Lung (tissue), 12 donors: Measurements from ENCODE around the gene BMERB1. TPM values are rescaled to one million over a fixed set of nuclear protein-coding genes. Genes with fewer than 3 reads are reported as not detected.

Source experiments
- ATAC-seq: fragments of 200-7000 bp; cut with Tn5 transposase; one replicate; pipeline ENCODE4 v1.9.1; 2020; ENCODE audit warnings: moderate number of reproducible peaks; ENCODE audit not compliant: insufficient read depth, low FRiP score
- DNase-seq, 3 donors: peaks; one replicate each; pipeline ENCODE4 v3.0.0-alpha.2; 2013 to 2017
- H3K27ac ChIP-seq, 2 donors: one replicate each; pipeline ENCODE4 v1.5.1; 2013; ENCODE audit warnings: mild to moderate bottlenecking in 2 of 2, moderate library complexity in 2 of 2, control low read depth in 1 of 2, inconsistent platforms in 1 of 2, low read depth in 1 of 2, low read length in 1 of 2
- H3K27me3 ChIP-seq, 3 donors: one replicate each; pipeline ENCODE4 v1.5.1; 2013; ENCODE audit warnings: low read length in 2 of 3; ENCODE audit not compliant: control insufficient read depth in 3 of 3, insufficient read depth in 3 of 3
- H3K36me3 ChIP-seq, 4 donors: one replicate each; pipeline ENCODE4 v1.5.1; 2013; ENCODE audit warnings: low read length in 4 of 4, mild to moderate bottlenecking in 1 of 4, moderate library complexity in 1 of 4; ENCODE audit not compliant: control insufficient read depth in 4 of 4, insufficient read depth in 4 of 4
- H3K4me1 ChIP-seq, 5 donors: one replicate each; pipeline ENCODE4 v1.5.1; 2013; ENCODE audit warnings: low read length in 5 of 5, mild to moderate bottlenecking in 2 of 5, moderate library complexity in 1 of 5; ENCODE audit not compliant: control insufficient read depth in 5 of 5, insufficient read depth in 5 of 5
- H3K4me3 ChIP-seq: one replicate; pipeline ENCODE4 v1.5.1; 2013; ENCODE audit warnings: mild to moderate bottlenecking, control low read depth, moderate library complexity
- H3K9ac ChIP-seq, 2 donors: one replicate each; pipeline ENCODE4 v1.5.1; 2013; ENCODE audit warnings: low read length in 2 of 2, control low read depth in 1 of 2; ENCODE audit not compliant: insufficient read depth in 1 of 2
- H3K9me3 ChIP-seq, 4 donors: one replicate each; pipeline ENCODE4 v1.5.1; 2013; ENCODE audit warnings: low read length in 3 of 4, mild to moderate bottlenecking in 1 of 4, moderate library complexity in 1 of 4; ENCODE audit not compliant: control insufficient read depth in 4 of 4, insufficient read depth in 3 of 4
- CTCF ChIP-seq: IDR thresholded peaks from 2 replicates; pipeline ENCODE4 v1.5.1; 2012; ENCODE audit warnings: mild to moderate bottlenecking; ENCODE audit errors: control extremely low read depth, extremely low read depth
- WGBS, 2 donors: extraction: QIAGEN DNeasy Blood & Tissue Kit; methylation state at CpG; one replicate each; pipeline ENCODE4 v1.1.7; 2013; 5-methylcytosine and 5-hydroxymethylcytosine counted together
- polyA plus RNA-seq, 2 donors: library from polyadenylated mRNA; stranded (reverse); fragments of 200-250 nt; gene quantifications; one replicate each; pipeline ENCODE4 v1.2.1, GENCODE V29; 2013
- total RNA-seq, 2 donors: library from RNA; depleted of rRNA in 1 of 2; stranded (reverse); fragments of >200 nt in 1 of 2; gene quantifications; one replicate each; pipeline ENCODE4 v1.2.1, GENCODE V29; 2014 to 2021
- donor health status: control.
- donor health status: control.
- donor health status: Bipolar disorder and iron deficiency.
- donor health status: healthy.
- donor health status: DM: yes; HTN: yes; CAD: no.

BMERB1 gene
- total and polyA plus RNA-seq, 4 donors = 5.6 to 17.5 (median 7.9) TPM

GRCh38 chr16:15542261-15542660, 107.9 kb downstream of the BMERB1 start:
- no peak overlapping the region for H3K27ac ChIP-seq
- no peak for ATAC-seq
- H3K4me3 ChIP-seq = no peak overlapping the region
- no peak for DNase-seq
- H3K9me3 ChIP-seq = peaks cover 0 to 6% (median 2%) of the 10 kb centered on the region in 4 donors
- no peak overlapping the region for H3K9ac ChIP-seq
- no peaks in the 10 kb centered on the region for H3K27me3 ChIP-seq
- peaks cover 0 to 2% (median 0%) of the 10 kb centered on the region in 4 donors for H3K36me3 ChIP-seq
- 94 to 96% methylated on average over 7 of the region's 7 CpGs for WGBS, 2 donors
- no peak for TF ChIP-seq CTCF
- H3K4me1 ChIP-seq = peaks cover 0 to 1% (median 0%) of the 10 kb centered on the region in 5 donors

- ATAC-seq (no peak), DNase-seq (peak in 1 of 3 donors; percentile 13)
- Histone ChIP-seq H3K9ac (no peak overlapping the region), H3K27me3 (no peaks in the 10 kb centered on the region), H3K9me3 (peaks cover 0 to 6% (median 2%) of the 10 kb centered on the region in 4 donors), H3K4me1 (peaks cover 0 to 3% (median 0%) of the 10 kb centered on the region in 5 donors), H3K36me3 (peaks cover 0 to 2% (median 0%) of the 10 kb centered on the region in 4 donors), H3K4me3 (no peak overlapping the region), H3K27ac (no peak overlapping the region)
- 94 to 96% methylated on average over 6 of the region's 6 CpGs for WGBS, 2 donors
- no peak for TF ChIP-seq CTCF
Observed at GRCh38 chr16:15542734-15543347, 108.5 kb downstream of the BMERB1 start.

GRCh38 chr16:15544405-15544804, 110.0 kb downstream of the BMERB1 start:
- WGBS, 2 donors = 58 to 81% methylated on average over 5 of the region's 5 CpGs
- Histone ChIP-seq H3K4me3 (no peak overlapping the region), H3K36me3 (peaks cover 0 to 2% (median 0%) of the 10 kb centered on the region in 4 donors), H3K9ac (no peak overlapping the region), H3K9me3 (peaks cover 0 to 6% (median 2%) of the 10 kb centered on the region in 4 donors), H3K27ac (no peak overlapping the region), H3K4me1 (peaks cover 0 to 3% (median 0%) of the 10 kb centered on the region in 5 donors), H3K27me3 (no peaks in the 10 kb centered on the region)
- ATAC-seq (no peak), DNase-seq (no peak)
- TF ChIP-seq CTCF = no peak
